ENCODE data around the gene CHRNB2.

DNA sequence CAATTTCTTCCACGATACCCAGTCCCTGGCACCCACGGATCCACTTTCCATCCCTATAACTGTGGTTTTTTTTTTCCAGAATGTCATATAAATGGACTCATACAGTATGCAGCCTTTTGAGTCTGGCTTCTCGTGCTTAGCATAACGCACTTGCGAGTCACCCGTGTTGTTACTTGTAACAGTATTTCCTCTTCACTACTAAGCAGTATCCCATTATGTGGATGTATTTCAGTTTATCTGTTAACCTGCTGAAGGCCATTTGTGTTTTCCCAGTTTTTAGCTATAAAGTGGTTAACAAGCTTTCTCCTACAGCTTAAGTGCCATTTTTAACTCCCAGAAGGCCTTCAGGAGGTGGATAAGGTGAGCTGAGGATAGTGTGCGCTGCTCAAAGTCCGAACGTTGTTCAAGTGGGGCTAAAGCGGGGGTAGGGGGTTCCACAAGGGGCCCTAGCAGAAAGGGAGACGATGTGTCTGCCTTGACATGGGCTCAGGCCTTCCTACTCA is 39.6 kb downstream of the CHRNB2 start:
- TF ChIP-seq CTCF (IDR thresholded peaks at IDR 0.05 in 8 of 11, conservative IDR thresholded peaks at IDR 0.05 in 3 of 11) (no peak), POLR2A (IDR thresholded peaks at IDR 0.05) (no peak)

All from spleen (tissue), 7 donors.